OCI-LY7 (cell line): ENCODE measurements around the gene PDE10A. TPM values are rescaled to one million over a fixed set of nuclear protein-coding genes. Genes with fewer than 3 reads are reported as not detected.

Experiments used
- BruUV-seq: library from RNA; stranded (reverse); fragments of 400-500 nt; replicated peaks from 2 replicates; lab custom pipeline; 2021; lab: Mats Ljungman, UMichigan
- CTCF ChIA-PET: fragments of 300-600 bp; sonication (Branson Sonifier 250); formaldehyde crosslinking; loops from one replicate; lab custom pipeline; 2022; ENCODE audit warnings: antibody characterized with exemption; ENCODE audit not compliant: unreplicated experiment; lab: Charles Lee
- POLR2A ChIA-PET: fragments of 300-600 bp; sonication (Branson Sonifier 250); formaldehyde crosslinking; loops from one replicate; lab custom pipeline; 2022; ENCODE audit warnings: antibody characterized with exemption; lab: Charles Lee
- DNase-seq: peaks from one replicate; pipeline ENCODE4 v3.0.0-alpha.2; 2015; ENCODE audit warnings: low spot score
- H2AFZ ChIP-seq: fragments of 200-600 bp; sonication (generic), shearing (Covaris generic); 2 replicates; pipeline ENCODE4 v1.6.1; 2014; ENCODE audit warnings: mild to moderate bottlenecking, antibody characterized with exemption, low read length, moderate library complexity
- H3K27ac ChIP-seq: fragments of 200-600 bp; sonication (generic); 2 replicates; pipeline ENCODE4 v1.5.1; 2014; ENCODE audit warnings: mixed run types, low read depth, mild to moderate bottlenecking, moderate library complexity, low read length, inconsistent platforms; ENCODE audit not compliant: poor library complexity, severe bottlenecking
- H3K36me3 ChIP-seq: fragments of 200-600 bp; sonication (generic); 2 replicates; pipeline ENCODE4 v1.6.1; 2014; ENCODE audit warnings: mild to moderate bottlenecking, antibody characterized with exemption, low read length, moderate library complexity, mixed read lengths; ENCODE audit not compliant: insufficient read depth
- H3K4me1 ChIP-seq: fragments of 200-600 bp; sonication (generic); 2 replicates; pipeline ENCODE4 v1.5.1; 2014; ENCODE audit warnings: mild to moderate bottlenecking, low read length; ENCODE audit not compliant: insufficient read depth, poor library complexity, severe bottlenecking
- H3K4me2 ChIP-seq: fragments of 200-600 bp; sonication (generic); 2 replicates; pipeline ENCODE4 v1.6.1; 2014; ENCODE audit warnings: mild to moderate bottlenecking, low read length
- H3K4me3 ChIP-seq: fragments of 200-600 bp; sonication (generic); 2 replicates; pipeline ENCODE4 v1.5.1; 2014; ENCODE audit warnings: mild to moderate bottlenecking, low read depth, low read length; ENCODE audit not compliant: poor library complexity, severe bottlenecking
- H3K79me2 ChIP-seq: fragments of 200-600 bp; sonication (generic); 2 replicates; pipeline ENCODE4 v1.6.1; 2016; ENCODE audit warnings: low read depth, mild to moderate bottlenecking, low read length, moderate library complexity, mixed read lengths; ENCODE audit not compliant: insufficient read depth
- H3K9me2 ChIP-seq: fragments of 200-600 bp; sonication (generic); 2 replicates; pipeline ENCODE4 v1.6.1; 2016; ENCODE audit warnings: mild to moderate bottlenecking, low read length, mixed read lengths; ENCODE audit not compliant: insufficient read depth
- H3K9me3 ChIP-seq: fragments of 200-600 bp; sonication (generic); 2 replicates; pipeline ENCODE4 v1.6.1; 2014; ENCODE audit warnings: mild to moderate bottlenecking, mixed run types, low read length, mixed read lengths
- H4K20me1 ChIP-seq: fragments of 200-600 bp; sonication (generic); 2 replicates; pipeline ENCODE4 v1.6.1; 2014; ENCODE audit warnings: mild to moderate bottlenecking, antibody characterized with exemption, low read length, moderate library complexity, mixed read lengths; ENCODE audit not compliant: insufficient read depth
- EZH2phosphoT487 ChIP-seq: fragments of 200-600 bp; sonication (generic); IDR thresholded peaks from 2 replicates; pipeline ENCODE4 v1.6.1; 2018; ENCODE audit warnings: low read depth, borderline replicate concordance, mild to moderate bottlenecking, mixed run types, antibody characterized with exemption, low read length, moderate library complexity, mixed read lengths
- intact Hi-C: fragments of 100-400 bp; cut with micrococcal nuclease; formaldehyde crosslinking; loops from one replicate; pipeline ENCODE4 v1.10.0; 2022; ENCODE audit not compliant: unreplicated experiment
- total RNA-seq, 2 experiments: library from RNA; depleted of rRNA in 1 of 2; stranded (reverse); fragments of >200 nt in 1 of 2; shearing (Covaris generic) in 1 of 2; gene quantifications; 2 replicates each; pipeline ENCODE4 v1.2.3, GENCODE V29; 2014 to 2022
- TF ChIP-seq, protein P1 (sequence below): fragments of 200-600 bp; sonication (generic); conservative IDR thresholded peaks from 2 replicates; pipeline ENCODE4 v1.5.1; 2014; ENCODE audit warnings: mild to moderate bottlenecking, antibody characterized with exemption, low read length, moderate library complexity, mixed read lengths

The PDE10A gene
- total RNA-seq, 2 experiments from 2014 or later, result not detected

DNA sequence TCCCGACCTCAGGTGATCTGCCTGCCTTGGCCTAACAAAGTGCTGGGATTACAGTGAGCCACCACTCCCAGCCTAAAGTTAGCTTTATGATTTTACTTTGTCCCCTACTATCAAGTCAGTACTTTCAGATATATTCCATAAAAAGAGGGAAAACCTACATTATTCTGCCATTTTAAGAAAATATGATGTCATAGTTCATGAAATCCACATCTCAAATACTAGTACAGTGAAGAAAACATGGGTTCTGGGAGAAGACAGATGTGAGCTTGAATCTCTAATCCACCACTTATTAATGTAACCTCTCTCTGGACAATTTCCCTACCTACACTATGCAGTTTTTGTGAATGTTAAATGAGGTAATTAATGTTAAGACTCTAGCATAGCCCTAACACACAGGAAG lies 74.5 kb downstream of the PDE10A start:
- H4K20me1 ChIP-seq, result no peaks in the 10 kb centered on the region
- intact Hi-C loops, result no loop called here
- no peak for DNase-seq
- H3K79me2 ChIP-seq, result no peaks in the 10 kb centered on the region
- CTCF ChIA-PET, result no interaction called here
- POLR2A ChIA-PET, result interaction anchor here (0.6 to 1.1 kb wide), 4 partner anchors 9 to 477 kb away, joined by 3 to 4 read pairs (median 4); no protein-coding TSS in a partner anchor
- no peaks in the 10 kb centered on the region for H3K9me3 ChIP-seq
- H3K4me3 ChIP-seq, result no peak overlapping the region
- no TSS peak for BruUV-seq
- TF ChIP-seq, protein P1, sequence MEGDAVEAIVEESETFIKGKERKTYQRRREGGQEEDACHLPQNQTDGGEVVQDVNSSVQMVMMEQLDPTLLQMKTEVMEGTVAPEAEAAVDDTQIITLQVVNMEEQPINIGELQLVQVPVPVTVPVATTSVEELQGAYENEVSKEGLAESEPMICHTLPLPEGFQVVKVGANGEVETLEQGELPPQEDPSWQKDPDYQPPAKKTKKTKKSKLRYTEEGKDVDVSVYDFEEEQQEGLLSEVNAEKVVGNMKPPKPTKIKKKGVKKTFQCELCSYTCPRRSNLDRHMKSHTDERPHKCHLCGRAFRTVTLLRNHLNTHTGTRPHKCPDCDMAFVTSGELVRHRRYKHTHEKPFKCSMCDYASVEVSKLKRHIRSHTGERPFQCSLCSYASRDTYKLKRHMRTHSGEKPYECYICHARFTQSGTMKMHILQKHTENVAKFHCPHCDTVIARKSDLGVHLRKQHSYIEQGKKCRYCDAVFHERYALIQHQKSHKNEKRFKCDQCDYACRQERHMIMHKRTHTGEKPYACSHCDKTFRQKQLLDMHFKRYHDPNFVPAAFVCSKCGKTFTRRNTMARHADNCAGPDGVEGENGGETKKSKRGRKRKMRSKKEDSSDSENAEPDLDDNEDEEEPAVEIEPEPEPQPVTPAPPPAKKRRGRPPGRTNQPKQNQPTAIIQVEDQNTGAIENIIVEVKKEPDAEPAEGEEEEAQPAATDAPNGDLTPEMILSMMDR, result no peak
- no peak for TF ChIP-seq EZH2phosphoT487
- no peaks in the 10 kb centered on the region for H3K9me2 ChIP-seq
- no peak overlapping the region for H2AFZ ChIP-seq
- no peaks in the 10 kb centered on the region for H3K36me3 ChIP-seq
- no peaks in the 10 kb centered on the region for H3K4me1 ChIP-seq
- no peak overlapping the region for H3K4me2 ChIP-seq
- H3K27ac ChIP-seq, result no peak overlapping the region

DNA sequence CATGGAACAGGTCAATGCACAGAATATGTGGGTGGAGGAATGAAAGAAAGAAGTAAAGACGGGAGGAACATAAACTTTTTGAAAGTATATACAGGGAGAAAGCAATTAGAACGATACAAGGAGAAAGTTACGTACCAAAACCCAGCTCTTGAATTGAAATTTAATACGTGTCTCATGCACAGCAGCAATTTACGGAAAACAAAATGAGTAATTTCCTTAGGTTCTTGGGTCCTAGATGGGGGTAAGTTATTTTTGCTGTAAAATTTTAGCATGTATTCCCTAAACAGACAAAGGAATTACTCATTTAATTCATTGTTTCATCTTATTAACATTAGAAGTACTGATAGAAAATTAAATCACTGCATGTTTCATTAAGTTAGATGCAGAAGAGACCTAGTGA lies 75.8 kb downstream of the PDE10A start:
- H3K4me1 ChIP-seq, result no peaks in the 10 kb centered on the region
- no peak overlapping the region for H3K27ac ChIP-seq
- no peaks in the 10 kb centered on the region for H3K9me2 ChIP-seq
- H3K4me2 ChIP-seq, result no peak overlapping the region
- no peaks in the 10 kb centered on the region for H4K20me1 ChIP-seq
- POLR2A ChIA-PET, result interaction anchor here (0.6 kb wide), 1 partner anchor 86 kb away, joined by 3 read pairs; no protein-coding TSS in a partner anchor
- intact Hi-C loops, result no loop called here
- H3K9me3 ChIP-seq, result no peaks in the 10 kb centered on the region
- no peak for DNase-seq
- TF ChIP-seq, protein P1, result no peak
- TF ChIP-seq EZH2phosphoT487, result no peak
- CTCF ChIA-PET, result no interaction called here
- H3K36me3 ChIP-seq, result no peaks in the 10 kb centered on the region
- no peaks in the 10 kb centered on the region for H3K79me2 ChIP-seq
- no peak overlapping the region for H3K4me3 ChIP-seq
- H2AFZ ChIP-seq, result no peak overlapping the region
- BruUV-seq, result no TSS peak

DNA sequence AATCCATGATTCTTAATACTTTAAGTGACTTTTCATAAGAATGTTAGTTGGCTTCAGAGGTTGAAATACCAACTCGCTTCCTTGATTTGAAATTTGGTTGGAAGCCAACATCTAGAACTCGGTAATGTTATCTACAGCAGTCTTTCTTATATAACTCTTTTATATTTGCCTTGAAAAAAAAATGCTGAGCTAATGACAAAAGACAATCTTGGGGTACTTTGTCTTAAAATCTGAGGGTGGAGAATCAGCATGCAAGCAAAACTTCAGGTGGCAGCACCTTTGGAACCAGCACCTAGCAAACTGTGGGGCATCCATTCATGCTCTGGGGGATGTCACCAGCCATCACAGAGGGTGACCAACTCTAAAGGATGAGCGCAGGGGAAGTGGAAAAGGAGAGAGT lies 76.3 kb downstream of the PDE10A start:
- no peaks in the 10 kb centered on the region for H3K9me3 ChIP-seq
- no peaks in the 10 kb centered on the region for H3K79me2 ChIP-seq
- DNase-seq, result no peak
- ChIA-PET CTCF (no interaction called here), POLR2A (interaction anchor here (0.6 kb wide), 1 partner anchor 87 kb away, joined by 3 read pairs; no protein-coding TSS in a partner anchor)
- no peak overlapping the region for H3K27ac ChIP-seq
- H3K9me2 ChIP-seq, result no peaks in the 10 kb centered on the region
- no peaks in the 10 kb centered on the region for H4K20me1 ChIP-seq
- H2AFZ ChIP-seq, result no peak overlapping the region
- intact Hi-C loops, result no loop called here
- H3K4me3 ChIP-seq, result no peak overlapping the region
- no TSS peak for BruUV-seq
- no peak for TF ChIP-seq EZH2phosphoT487
- TF ChIP-seq, protein P1, result no peak
- H3K36me3 ChIP-seq, result no peaks in the 10 kb centered on the region
- no peaks in the 10 kb centered on the region for H3K4me1 ChIP-seq
- H3K4me2 ChIP-seq, result no peak overlapping the region
